Posterior cingulate gyrus (tissue), 11 donors: ENCODE measurements around the gene VAT1.
"Not testable (repeated sequence)": the region's sequence is repeated elsewhere in the genome, so short reads cannot be mapped to it uniquely, and the experiment has no call there.

Experiments
- DNase-seq, 10 donors: peaks; one replicate each; pipeline versions ENCODE4 v3.0.0 to v3.0.0-alpha.2; 2020 to 2021; ENCODE audit warnings: mixed read lengths in 3 of 10
- intact Hi-C: fragments of 100-400 bp; cut with DNase I; formaldehyde crosslinking; loops from one replicate; pipeline ENCODE4 v1.15.1; 2023

Gene VAT1

DNA sequence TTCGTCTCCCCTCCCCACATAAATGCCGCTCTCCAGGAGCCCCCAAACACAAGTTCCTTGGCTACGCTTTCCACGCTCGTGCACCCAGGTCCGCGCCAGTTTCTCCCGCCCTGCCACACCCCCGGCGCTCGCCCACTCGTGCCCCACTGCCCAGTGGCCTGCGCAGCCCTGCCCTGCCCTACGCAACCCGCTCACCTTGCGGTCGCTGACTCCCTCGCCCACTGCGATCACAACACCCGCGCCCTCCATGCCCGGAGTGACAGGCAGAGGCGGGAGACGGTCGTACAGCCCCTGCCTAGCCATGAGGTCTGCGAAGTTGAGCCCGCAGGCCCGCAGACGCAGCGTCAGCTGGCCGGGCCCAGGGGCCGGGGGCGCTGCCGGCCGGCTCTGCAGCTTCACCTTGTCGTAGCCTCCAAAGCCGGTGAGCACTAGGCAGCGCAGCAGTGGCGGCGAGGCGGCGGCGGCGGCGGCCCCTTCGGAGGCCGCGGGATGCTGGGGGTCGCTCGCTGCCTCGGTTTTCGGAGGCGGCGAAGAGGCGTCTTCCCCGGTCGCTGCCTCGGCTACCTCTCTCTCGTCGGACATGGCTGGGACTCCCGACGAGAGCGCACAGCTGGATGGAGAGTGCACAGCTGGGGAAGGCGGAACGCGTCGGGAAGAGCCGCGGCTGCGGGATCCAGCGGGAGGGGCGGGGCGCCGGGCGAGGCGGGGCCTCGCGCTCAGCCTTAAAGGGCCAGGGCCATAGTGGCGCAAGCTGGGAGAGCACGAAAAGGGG, at the start of gene VAT1:
VAT1 (minus strand) TSS at position 645 of the 772 bp plus-strand sequence; CDS start at position 582, 63 bp downstream.
- DNase-seq: peak; percentile 68 to 96 (median 78)
- intact Hi-C loops: loop anchor here (2.0 to 5.0 kb wide), 2 partner anchors 149 to 310 kb away; partner anchors contain the start of gene NBR1

- intact Hi-C loops: no loop called here
- DNase-seq: no peak
Measured at GRCh38 chr17:43070872-43071271, 48.7 kb upstream of the VAT1 start.

GRCh38 chr17:43070257-43070656, 48.1 kb upstream of the VAT1 start:
- DNase-seq: no peak
- intact Hi-C loops: no loop called here

DNA sequence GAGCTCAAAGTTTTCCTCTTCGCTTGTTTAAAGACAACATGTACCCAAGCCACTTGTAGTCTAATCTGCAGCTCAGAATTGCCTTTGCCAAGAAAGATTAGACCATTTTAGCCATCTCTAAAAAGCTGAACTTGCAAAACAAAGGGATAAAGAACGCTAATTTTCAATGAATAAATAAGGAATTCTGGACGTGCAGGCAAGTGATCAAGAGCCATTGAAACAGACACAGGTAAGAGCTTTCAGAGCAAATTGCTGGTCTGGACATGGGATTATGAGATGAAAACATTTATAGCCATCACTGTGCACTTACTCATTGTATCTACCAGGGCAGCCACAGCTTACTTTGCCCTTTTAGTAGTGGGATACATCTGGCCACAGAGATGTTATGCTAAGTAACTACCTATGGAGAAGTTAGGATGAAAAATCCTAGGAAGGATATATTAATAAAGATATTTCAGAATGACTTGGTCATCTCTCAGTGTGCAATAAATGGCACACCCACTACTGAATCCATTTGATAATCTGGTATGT, 47.2 kb upstream of the VAT1 start:
- intact Hi-C loops: no loop called here
- no peak for DNase-seq

DNA sequence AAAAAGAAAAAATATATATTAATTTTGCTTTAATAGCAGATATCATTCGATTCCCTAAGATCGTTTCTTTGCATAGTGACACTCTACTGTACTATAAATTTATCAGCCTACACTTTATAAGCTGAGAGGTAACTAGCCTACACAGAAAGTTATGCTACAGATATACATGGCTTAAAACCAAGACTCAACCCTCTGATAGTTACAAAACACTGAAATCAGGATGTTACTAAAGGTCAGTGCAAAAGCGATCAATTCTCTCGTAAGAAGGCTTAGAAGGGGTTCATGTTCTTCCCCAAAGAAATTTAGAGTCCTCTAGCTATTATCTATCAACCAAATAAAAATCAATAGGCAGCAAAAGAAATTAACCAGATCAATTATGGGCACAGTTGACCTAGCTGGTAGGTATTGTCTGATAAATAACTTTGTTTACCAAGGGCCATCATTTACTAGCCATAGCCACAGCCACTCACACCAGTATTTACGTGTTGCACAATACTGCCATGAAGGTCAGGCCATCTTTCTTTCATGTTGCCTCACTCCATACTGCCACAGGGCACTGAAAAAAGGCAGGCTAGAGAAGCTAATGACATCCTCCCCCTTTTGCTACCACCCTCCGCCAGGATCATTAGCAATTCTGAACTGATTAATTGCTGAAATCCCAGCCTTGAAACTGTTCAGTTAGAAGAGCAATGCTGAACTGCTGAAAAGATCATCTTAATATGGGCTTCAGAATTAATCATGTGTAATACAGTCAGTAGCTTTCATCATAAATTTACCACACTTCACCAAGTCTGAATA, 46.6 kb upstream of the VAT1 start:
- intact Hi-C loops: no loop called here
- DNase-seq: no peak

DNA sequence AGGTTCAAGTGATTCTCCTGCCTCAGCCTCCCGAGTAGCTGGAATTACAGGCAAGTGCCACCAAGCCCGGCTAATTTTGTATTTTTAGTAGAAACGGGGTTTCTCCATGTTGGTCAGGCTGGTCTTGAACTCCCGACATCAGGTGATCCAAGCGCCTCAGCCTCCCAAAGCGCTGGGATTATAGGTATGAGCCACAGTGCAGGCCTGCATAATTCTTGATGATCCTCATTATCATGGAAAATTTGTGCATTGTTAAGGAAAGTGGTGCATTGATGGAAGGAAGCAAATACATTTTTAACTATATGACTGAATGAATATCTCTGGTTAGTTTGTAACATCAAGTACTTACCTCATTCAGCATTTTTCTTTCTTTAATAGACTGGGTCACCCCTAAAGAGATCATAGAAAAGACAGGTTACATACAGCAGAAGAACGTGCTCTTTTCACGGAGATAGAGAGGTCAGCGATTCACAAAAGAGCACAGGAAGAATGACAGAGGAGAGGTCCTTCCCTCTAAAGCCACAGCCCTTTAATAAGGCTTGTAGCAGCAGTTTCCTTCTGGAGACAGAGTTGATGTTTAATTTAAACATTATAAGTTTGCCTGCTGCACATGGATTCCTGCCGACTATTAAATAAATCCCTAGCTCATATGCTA, 40.9 kb upstream of the VAT1 start:
- intact Hi-C loops: no loop called here
- no peak for DNase-seq

GRCh38 chr17:43056051-43056450, 33.9 kb upstream of the VAT1 start:
- intact Hi-C loops: no loop called here
- no peak for DNase-seq

- DNase-seq, intact Hi-C loops: not testable (repeated sequence)
Measured at GRCh38 chr17:43053008-43053407, 30.8 kb upstream of the VAT1 start.

GRCh38 chr17:43051969-43052368, 29.8 kb upstream of the VAT1 start:
- no peak for DNase-seq
- intact Hi-C loops: no loop called here

DNA sequence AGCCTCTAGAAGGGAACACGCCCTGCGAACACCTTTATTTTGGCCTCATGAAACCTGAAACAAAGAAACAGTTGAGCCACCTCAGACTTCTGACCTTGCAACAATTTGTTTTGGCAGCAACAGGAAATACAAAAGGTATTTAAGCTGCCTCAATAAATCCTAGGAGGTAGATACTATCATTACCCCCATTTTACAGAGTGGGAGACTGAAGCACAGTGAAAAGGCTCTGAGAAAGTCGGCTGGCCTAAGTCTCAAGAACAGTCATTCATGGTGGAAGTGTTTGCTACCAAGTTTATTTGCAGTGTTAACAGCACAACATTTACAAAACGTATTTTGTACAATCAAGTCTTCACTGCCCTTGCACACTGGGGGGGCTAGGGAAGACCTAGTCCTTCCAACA, 21.8 kb upstream of the VAT1 start:
- intact Hi-C loops: no loop called here
- DNase-seq: no peak

- DNase-seq: no peak
- intact Hi-C loops: no loop called here
Measured at GRCh38 chr17:43043307-43043706, 21.1 kb upstream of the VAT1 start.

- intact Hi-C loops: no loop called here
- peak in 1 of 10 donors; percentile 27 for DNase-seq
Measured at GRCh38 chr17:43042025-43042628, 19.9 kb upstream of the VAT1 start.

DNA sequence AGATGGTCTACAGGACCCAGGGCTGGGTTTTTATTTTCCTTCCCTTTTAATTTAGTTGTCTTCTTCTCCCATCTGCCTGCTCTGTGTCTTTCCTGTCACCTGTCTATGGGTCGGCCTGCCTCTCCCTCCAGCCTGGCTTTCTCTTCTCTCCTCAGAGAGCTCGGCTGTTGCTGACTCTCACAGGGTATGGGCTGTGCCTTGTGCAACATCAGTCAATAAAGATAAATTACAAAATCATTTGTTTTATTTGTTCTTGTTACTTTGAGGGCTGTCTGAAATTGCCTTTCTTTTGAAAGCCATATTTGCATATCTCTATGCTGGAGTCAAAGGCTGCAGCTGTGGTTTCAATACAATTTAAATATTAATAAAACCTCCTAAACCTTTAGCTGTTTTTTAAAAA, 18.5 kb upstream of the VAT1 start:
- intact Hi-C loops: no loop called here
- no peak for DNase-seq

DNA sequence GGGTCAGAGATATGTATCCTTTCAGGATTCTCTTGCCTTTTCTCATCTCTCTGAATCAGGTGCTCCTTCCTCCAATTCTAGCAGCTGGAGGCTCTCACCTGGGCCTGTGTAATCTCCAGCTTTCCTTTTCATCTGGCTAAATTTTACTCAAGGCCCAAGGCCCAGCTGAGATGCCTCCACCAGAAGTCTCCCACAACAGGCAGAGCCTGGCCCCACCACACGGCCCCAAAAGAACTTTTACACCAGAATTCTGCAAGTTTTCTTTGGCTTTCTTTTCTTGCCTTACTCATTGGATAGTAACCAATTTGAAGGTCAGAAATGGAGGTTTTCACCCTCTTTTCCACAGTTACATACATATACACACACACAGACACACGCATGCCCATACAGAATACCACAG, 17.5 kb upstream of the VAT1 start:
- DNase-seq: no peak
- intact Hi-C loops: no loop called here

GRCh38 chr17:43034894-43035293, 12.7 kb upstream of the VAT1 start:
- peak in 1 of 10 donors; percentile 20 for DNase-seq
- intact Hi-C loops: no loop called here

DNA sequence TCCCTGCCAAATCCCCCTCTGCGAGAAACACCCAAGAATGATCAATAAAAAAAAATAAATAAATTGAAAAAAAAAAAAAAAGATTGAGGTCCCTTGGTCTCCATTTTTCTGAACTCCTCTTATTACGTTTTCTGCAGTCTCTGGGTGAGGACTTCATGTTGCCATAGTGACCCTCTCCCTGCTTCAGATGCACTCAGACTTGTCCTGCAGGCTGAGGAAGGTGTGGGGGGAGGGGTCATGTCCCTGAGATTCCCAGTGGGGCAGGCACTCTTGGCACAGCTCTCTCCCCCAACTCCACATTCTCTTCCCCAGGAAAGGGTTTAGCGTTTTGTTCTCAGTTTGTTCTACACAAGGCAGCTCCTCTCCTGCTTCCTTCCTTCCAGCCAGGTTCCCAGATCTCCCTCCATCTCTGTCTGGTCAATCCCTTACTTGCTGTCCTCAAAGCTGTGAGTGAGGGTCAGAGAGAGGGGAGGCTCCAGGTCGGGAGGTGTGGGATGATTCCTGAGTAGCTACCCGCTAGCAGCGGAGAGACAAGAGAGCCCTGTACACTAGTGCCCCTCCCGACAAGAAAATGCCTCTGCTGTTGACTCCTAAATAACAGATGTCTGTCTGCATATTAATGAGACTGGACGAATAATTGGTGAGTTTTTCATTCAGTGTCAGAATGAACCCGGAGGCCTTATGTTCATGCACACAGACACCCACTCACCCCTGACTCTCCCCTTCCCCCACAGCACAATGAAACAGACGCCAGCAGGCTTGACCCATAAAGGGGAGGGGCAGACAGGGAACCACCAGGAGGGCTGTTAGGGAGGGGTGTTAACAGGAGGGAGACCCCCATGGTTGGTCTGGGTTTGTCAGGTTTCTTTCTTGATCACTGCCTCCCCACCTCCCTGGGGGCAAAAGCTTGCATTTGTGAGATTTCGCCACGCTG, 12.0 kb upstream of the VAT1 start:
- peak in 1 of 10 donors; percentile 22 for DNase-seq
- intact Hi-C loops: no loop called here

DNA sequence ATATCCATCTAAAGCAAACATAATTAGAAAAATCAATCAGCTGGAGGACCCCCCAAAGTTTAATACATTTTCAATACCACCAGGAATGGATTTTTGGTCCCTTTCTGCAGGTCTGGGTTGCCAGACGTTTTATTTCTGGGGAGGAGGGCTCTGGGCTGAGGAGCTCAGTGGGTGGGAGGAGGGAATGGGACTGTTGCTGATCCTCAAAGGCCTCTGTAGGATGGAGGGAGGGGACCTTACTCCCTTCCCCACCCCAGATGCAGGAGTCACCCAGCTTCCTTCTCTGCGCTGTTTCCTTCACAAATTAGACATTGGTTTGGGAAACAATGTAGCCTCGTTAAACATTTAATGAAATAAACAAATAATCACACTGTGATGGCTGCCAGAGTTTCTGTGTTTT, 9.5 kb upstream of the VAT1 start:
- intact Hi-C loops: no loop called here

GRCh38 chr17:43030137-43030767, 8.1 kb upstream of the VAT1 start:
- intact Hi-C loops: no loop called here
- DNase-seq: peak in 1 of 10 donors; percentile 60

More for the DNA sequence above, 9.5 kb upstream of the VAT1 start:
- DNase-seq: peak in 1 of 10 donors; percentile 24
